GM12865 (cell line): Measurements from ENCODE around the gene RFX2.

ENCODE experiments used
- DNase-seq: peaks from one replicate; pipeline ENCODE4 v3.0.0; 2010; ENCODE audit warnings: low read depth
- H3K4me3 ChIP-seq: 2 replicates; pipeline ENCODE4 v1.5.1; 2011; ENCODE audit warnings: mild to moderate bottlenecking, low read depth, low read length, control low read depth
- TF ChIP-seq, protein P1 (sequence below): IDR thresholded peaks from 2 replicates; pipeline ENCODE4 v1.5.1; 2011; ENCODE audit warnings: low read length, control low read depth, low read depth, inconsistent platforms; ENCODE audit not compliant: insufficient read depth; ENCODE audit errors: missing control alignments

The RFX2 gene

DNA sequence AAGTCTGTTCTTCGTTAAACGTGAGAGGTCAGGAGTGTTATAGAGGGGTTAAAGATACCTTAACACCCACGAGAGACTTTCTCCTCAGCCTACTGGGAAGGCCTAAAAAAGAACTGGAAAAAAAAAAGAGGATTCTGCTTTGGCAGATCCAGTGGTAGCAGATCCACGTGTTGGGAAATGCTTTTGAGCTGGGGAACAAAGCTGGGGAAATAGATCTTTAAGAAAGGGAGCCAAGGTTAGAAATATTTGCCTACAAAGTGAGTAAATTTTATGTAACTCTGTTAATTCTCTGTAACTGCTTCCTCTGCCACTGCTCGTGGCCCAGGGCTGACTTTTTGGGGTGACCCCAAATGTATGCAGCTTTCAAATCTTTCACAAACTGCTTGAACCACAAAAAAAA is 11.7 kb downstream of the RFX2 start:
- no peak overlapping the region for H3K4me3 ChIP-seq
- no peak for DNase-seq
- TF ChIP-seq, protein P1, sequence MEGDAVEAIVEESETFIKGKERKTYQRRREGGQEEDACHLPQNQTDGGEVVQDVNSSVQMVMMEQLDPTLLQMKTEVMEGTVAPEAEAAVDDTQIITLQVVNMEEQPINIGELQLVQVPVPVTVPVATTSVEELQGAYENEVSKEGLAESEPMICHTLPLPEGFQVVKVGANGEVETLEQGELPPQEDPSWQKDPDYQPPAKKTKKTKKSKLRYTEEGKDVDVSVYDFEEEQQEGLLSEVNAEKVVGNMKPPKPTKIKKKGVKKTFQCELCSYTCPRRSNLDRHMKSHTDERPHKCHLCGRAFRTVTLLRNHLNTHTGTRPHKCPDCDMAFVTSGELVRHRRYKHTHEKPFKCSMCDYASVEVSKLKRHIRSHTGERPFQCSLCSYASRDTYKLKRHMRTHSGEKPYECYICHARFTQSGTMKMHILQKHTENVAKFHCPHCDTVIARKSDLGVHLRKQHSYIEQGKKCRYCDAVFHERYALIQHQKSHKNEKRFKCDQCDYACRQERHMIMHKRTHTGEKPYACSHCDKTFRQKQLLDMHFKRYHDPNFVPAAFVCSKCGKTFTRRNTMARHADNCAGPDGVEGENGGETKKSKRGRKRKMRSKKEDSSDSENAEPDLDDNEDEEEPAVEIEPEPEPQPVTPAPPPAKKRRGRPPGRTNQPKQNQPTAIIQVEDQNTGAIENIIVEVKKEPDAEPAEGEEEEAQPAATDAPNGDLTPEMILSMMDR: no peak

DNA sequence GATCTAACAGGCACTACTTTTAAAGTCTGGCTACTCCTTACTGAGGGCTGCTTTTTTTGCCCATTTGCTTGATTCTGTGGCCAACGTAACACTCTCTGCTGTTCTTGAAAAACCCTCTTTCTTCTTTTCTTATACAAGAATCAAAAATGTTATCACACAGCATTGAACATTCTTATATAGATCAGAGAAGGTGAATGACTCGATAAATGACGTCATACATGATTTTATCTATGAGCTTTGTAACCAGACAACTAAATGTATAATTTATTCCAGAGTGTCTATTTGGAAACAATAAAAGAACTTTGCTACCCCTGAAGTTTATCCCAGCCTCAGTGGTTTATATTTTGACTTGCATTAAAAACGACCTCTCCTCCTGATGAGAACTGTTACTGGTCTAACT is 12.4 kb downstream of the RFX2 start:
- H3K4me3 ChIP-seq: no peak overlapping the region
- TF ChIP-seq, protein P1: no peak
- no peak for DNase-seq

DNA sequence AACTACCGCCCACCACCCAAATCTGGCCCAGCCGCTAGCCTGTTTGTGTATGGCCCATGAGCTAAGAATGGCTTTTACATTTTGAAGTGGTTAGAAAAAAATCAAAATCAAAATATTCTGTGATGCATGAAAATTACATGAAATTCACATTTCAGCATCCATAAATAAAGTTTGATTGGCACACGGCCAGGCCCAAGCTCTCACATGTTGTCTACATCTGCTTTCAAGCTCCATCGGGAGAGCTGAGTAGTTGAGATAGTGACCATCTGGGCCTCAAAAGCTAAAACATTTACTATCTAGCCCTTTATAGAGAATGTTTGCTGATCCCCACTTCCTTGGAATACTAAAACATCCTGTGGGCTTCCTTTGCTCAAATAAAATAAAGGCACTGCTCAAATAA is 14.5 kb downstream of the RFX2 start:
- DNase-seq: no peak
- TF ChIP-seq, protein P1: no peak

DNA sequence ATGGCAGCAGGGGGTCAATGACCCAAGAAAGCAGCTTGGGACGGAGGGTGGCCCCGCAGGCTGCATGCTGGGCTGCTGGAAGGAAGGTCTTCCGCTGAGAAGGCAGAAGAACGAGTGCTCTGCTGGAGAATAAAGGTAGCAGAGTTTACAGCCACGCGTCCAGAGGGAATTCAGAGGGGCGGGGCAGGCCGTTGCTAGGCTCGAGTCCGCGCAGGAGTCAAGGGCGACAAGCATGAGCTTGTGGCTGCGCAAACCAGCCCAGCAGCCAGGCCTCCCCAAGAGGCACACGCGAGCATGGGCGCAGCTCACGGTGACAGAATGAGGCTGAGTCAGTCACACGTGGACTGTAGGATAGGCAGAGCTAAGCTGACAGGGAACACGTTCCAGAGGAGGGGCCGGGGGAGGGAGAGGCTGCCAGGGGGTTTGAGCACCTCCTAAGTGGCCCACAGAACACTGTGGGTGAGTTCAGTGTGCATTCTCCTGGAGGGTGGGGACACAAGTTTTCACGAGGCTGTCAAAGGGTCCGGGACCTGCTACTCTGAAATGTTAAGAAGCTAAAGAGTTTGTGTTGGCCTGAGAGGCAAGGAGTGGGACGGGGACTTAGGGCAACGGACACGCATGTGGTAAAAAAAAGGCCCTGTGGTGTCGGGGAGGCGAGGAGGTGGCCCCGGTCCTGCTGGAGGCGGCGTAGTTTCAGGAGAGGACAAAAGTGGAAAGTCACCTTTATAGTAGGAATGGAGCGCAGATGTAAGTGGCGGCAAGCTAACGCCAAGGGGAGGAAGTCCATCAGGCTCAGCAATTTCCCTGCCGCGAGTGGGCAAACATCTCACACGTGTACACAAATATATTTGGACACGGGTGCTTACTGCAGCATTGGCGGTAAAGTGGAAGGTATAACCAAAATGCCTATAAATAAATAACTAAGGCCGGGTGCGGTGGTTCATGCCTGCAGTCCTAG is 17.7 kb downstream of the RFX2 start:
- peak; percentile 41 for DNase-seq
- TF ChIP-seq, protein P1: no peak
- H3K4me3 ChIP-seq: no peak overlapping the region

More for the DNA sequence above, 14.5 kb downstream of the RFX2 start:
- no peak overlapping the region for H3K4me3 ChIP-seq

DNA sequence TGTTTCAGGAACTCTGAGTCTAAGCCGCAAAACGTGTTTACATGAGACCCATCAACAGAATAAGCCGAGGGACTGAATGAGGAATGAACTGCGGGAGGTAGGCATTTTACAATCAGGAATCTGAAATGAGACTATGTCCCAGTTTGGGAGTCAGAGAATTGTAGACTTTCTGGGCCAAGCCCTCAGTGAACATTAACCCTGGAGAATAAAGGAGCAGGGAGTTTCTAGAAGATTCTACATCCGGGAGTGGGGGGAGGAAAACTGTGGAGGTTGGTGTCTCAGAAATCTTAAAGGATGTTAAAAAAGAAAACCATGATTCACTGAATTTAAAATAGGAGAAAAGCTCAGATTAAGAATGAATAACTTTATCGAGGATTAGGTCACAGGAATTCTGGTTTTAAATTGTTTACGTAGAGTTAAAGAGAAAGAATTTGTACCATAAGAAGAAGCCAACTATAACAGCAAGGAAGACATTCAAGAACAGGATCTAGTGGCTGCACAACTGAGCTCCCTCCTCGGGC is 18.5 kb downstream of the RFX2 start:
- H3K4me3 ChIP-seq: no peak overlapping the region

DNA sequence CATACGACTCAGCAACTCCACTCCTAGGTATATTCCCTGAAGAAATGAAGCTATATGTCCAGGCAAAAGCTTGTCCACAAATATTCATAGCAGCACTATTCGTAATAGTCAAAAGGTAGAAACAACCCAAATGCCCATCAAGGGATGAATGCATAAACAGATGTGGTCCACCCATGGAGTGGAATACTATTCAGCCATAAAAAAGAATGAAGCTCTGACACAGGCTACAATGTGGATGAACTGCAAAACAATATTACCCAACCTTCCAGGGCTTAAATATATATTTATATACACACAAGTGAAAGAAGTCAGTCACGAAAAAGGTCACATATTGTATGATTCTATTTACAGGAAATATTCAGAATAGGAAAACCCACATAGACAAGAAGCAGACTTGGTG is 19.7 kb downstream of the RFX2 start:
- no peak for DNase-seq
- H3K4me3 ChIP-seq: no peak overlapping the region
- TF ChIP-seq, protein P1: no peak

More for the DNA sequence above, 18.5 kb downstream of the RFX2 start:
- DNase-seq: no peak
- TF ChIP-seq, protein P1: no peak
